Left lobe of liver (tissue), 2 donors: ENCODE results near the gene PTPRD. TPM values are rescaled to one million over a fixed set of nuclear protein-coding genes. Genes with fewer than 3 reads are reported as not detected.

Source experiments
- ATAC-seq: fragments of 200-7000 bp; cut with Tn5 transposase; one replicate; pipeline ENCODE4 v1.9.1; 2020; ENCODE audit warnings: mild to moderate bottlenecking, moderate library complexity
- DNase-seq: peaks from one replicate; pipeline ENCODE4 v3.0.0-alpha.2; 2020; ENCODE audit warnings: low spot score
- total RNA-seq: library from RNA; stranded (reverse); gene quantifications from one replicate; pipeline ENCODE4 v1.2.1, GENCODE V29; 2021
- donor health status: DM: no; HTN: no; CAD: no; lungs with moderate emphysema.
- donor health status: DM: no; HTN: yes; CAD: no.

Gene PTPRD
- total RNA-seq, 1 donor from 2014 or later = 29.4 TPM

- no peak for ATAC-seq
- no peak for DNase-seq
These were observed 1722.1 kb downstream of the PTPRD start for GRCh38 chr9:8890695-8891094.

DNA sequence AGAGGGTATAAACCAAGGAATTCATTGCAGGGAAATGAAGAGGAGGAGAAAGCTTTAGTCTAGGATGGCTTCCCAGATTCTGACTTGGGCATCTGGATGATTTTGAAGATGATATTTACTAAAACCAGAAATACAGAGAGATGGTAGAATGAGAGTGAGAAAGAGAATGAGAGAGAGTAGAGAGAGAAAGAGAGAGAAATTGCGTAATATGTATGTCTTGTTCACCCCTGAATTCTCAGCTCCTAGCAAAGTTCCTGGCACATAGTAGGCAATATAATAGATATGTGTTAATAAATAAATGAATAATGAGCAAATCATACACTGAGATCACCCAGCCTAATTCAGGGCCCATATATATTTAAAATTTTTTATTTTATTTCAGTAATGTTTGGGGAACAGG, 1723.7 kb downstream of the PTPRD start:
- ATAC-seq (no peak), DNase-seq (no peak)

- ATAC-seq (no peak), DNase-seq (no peak)
These were observed 1724.2 kb downstream of the PTPRD start for GRCh38 chr9:8888591-8888990.

GRCh38 chr9:8887369-8887768, 1725.4 kb downstream of the PTPRD start:
- DNase-seq = no peak
- no peak for ATAC-seq

- ATAC-seq (no peak), DNase-seq (no peak)
These were observed 1729.5 kb downstream of the PTPRD start for GRCh38 chr9:8883321-8883720.

DNA sequence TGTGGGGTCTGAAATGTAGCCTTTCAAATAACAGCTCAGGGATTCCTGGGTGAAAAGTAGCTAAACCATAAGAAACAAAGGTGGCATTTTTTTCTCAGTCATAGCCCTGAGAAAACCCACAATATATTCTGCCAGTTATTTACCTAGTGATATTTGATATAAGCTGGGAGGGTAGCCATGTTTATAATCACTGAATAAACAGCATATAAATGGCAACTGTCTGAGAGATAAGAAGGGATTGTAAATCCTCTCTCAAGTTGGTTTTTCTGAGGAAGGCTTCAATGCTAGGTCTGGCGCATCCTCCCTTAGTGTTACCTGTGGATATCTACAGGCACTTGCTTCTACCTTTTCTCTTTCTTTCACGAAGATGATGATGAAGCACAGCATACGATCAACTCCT, 1732.7 kb downstream of the PTPRD start:
- DNase-seq = no peak

GRCh38 chr9:8879284-8879683, 1733.5 kb downstream of the PTPRD start:
- DNase-seq (no peak), ATAC-seq (no peak)

More for the DNA sequence above, 1732.7 kb downstream of the PTPRD start:
- no peak for ATAC-seq

DNA sequence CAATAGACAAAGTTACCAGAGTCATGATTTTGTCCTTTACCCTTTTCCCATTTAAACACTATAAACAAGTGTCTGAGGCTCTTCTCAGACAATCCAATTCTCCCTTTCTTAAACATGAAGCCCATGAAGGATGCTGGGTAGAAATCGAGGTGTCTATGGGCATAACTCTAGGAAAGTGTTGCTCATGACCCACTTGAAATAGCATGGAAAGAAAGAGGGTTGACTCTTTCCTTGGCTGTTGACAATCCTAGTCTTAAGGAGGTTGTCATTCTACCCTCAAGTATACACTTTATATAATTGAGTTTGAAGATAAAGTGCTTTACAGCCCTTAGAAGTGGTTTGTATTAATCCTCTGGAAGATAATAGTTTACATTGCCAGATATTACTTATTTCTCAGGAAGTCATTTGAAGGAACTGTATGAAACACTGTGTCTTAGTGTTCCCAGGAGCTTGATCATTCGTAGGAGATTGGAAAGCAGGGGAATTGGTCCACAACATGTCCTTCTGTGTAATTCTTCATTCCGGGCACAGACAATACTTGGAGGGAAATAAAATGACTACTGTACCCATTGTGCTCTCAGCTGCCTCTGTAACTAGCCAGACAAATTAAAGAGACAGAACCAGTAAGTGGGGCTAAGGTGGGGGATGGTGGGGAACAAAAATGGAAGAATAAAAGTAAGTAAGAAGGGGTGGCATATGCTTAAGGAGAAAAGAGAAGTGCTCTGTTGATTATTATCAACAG, 1734.9 kb downstream of the PTPRD start:
- DNase-seq = no peak
- ATAC-seq = no peak

- ATAC-seq (no peak), DNase-seq (no peak)
These were observed 1736.5 kb downstream of the PTPRD start for GRCh38 chr9:8876303-8876702.

- DNase-seq (no peak), ATAC-seq (no peak)
These were observed 1738.3 kb downstream of the PTPRD start for GRCh38 chr9:8874482-8874881.

DNA sequence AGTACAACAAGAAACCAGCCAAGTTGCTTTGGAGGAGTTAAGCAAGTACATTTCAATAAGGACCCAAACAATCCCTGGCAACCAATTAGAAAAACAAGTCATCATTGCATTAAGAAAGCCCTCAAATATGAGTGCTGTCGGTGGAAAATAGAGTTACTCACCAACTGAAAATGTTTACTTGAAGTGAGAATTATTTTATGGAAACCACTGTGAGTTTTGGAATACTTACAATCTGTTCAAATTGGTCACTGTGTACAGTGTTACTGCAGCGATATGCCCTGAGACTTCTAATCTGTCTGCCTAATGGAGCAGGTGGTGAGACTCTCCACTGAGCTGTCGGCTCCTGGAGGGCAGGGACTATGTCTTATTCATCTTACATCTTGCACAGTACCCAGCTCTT, 1740.0 kb downstream of the PTPRD start:
- DNase-seq (no peak), ATAC-seq (no peak)

- ATAC-seq (no peak), DNase-seq (no peak)
These were observed 1740.9 kb downstream of the PTPRD start for GRCh38 chr9:8871796-8872445.

- DNase-seq = no peak
- no peak for ATAC-seq
These were observed 1741.4 kb downstream of the PTPRD start for GRCh38 chr9:8871396-8871795.

DNA sequence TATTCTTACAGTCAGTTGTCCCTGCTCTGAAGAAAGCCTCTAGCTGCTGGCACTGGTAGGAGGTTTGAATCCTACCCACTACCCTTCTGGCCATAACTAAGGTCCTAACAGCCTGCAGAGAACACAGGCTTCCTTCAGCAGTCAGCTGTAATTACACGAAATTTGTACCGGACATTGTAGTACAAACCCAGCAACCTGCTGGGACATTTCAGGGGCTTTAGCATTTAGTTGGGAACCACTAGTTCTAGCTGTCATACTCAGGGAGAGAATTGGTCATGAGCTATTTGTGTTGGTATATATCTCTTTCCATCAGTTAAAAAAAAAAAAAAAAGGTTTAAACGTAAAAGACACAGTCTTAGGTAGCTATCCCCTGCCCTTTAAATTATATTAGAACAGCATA, 1743.0 kb downstream of the PTPRD start:
- ATAC-seq = no peak
- DNase-seq = no peak

- ATAC-seq (no peak), DNase-seq (no peak)
These were observed 1744.2 kb downstream of the PTPRD start for GRCh38 chr9:8868632-8869031.

DNA sequence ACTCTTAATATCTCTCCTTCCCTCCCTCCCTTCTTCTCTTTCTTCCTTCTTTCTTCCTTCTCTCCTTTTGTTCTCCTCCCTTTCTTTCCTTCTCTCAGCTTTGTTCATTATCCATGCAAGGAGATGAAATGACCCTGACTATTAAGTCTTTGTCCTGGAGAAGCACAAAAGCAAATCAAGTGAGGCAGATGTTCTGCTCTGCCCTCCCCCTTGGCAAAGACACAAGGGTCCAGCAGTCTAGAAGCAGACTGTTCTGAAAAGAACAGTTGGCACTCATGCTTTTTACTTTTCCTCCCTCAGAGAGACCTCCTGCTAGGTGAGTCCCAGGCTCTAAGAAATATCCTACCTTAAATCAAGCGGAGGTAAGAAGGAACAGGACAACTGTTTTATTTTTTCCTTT, 1745.7 kb downstream of the PTPRD start:
- DNase-seq (no peak), ATAC-seq (no peak)

DNA sequence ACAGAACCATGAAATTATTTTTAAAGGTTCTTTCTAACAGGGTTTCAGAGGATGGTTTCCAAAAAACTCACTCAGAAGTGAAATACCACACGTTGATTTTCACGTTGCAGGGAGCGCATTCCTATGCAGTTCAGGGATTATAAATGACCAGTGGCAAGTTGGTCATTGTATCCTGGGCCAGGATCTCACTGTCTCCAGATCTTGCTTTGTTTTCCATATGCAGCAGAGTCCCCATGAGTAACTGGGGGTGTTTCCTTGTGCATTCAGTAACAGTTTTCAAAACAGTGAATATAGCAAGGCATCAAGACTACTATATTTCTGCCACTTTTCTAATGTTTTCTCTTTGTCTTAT, 1748.3 kb downstream of the PTPRD start:
- DNase-seq (no peak), ATAC-seq (no peak)

DNA sequence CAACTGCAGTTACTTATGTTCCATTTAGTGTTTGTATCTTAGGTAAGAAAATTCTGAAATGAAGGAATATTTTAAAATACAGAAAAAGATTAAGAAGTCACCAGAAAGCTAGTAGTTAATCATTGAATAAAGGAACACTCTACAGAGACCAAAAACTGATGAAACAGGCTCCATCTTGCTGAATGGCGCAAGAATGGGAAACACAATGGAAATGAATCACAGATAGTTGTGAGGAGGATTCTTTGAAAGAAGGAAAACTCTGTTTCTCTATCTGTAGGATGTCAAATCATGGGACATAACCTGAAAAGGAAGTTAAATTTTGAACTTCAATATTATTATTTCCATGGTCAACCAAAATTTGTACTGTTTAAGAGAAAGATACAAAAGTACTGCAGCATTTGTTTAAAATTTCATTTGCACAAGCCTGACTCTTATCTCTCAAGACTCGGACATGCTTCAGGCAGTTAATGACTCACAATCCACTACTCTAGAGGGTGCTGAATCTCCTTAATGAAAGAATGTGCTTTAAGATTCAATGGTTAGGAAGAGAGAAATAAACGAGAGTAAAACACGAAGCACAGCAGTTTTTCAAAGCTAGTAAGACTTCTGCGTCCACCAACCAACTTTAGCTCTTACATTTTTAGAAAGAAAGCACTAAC, 1748.8 kb downstream of the PTPRD start:
- ATAC-seq (no peak), DNase-seq (no peak)

DNA sequence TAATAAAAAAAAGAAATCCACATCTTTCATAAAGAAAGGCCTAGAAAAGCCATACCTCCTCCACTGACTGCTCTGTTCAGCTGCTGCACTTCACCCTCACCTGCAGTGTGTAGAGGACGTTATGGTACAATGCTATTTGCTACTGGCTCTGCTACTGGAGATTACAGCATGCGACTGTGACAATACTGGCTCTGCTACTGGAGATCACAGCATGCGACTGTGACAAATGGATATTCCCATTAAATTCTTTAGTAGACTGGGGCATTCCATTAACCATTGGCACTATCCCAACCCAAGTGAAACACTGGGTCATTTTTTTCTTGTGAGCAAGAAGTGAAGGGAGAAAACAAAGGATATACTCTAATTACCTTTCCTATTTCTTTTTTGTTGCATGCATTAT, 1749.7 kb downstream of the PTPRD start:
- ATAC-seq (no peak), DNase-seq (no peak)

DNA sequence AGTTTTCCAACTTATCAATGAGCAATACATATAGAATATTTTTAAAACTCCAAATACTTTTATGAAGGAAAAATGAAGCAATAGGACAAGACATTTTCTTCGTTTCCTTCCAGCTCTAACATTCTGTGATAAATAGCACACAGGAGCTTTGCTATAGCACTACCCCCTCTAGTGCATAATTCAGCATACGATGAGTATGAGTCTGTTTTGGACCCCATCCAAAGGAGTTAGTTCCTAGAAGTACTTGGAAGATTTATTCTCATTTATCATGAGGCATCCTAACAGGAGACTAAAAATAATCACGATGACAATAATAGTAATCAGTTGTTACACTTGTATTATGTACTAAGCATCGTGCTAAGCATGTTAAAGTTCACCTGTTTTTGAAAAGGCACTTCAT, 1751.9 kb downstream of the PTPRD start:
- ATAC-seq (no peak), DNase-seq (no peak)

DNA sequence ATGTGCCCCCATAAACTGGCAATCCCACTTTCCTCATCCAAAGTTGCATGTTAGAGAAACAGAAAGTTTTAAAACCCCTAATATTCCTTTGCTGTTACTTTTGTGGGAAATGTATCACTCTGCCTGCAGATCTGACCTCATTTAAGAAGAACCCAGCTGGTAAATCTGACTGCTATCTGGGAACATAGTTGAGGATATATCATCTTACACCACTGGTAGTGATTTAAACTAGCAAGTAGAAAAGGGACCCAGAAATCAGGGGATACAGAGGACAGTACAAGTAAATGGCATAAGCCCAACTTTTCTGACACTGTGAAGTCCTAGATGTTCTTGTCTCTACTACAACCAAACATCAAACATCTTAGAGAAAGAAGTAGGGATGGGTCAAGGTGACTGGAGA, 1752.7 kb downstream of the PTPRD start:
- ATAC-seq = no peak
- no peak for DNase-seq

DNA sequence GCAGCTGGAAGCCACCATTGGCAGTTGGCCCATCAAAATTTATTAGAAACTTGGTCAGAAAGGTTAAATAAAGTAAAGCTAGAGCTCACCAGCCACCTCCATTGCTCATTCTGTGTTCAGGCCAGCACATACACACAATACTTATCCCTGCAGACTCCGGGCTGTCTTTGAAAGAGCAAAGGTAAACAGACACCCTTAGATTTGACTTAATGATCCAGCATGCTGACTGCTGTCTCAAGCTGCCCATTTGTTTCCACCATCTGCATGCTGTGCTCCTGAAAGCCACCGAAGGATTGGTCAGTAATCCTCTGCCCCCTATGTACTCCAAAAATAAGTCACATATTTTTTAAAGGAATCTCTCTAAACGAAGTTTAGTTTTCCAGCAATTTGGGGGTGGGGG, 1753.4 kb downstream of the PTPRD start:
- no peak for ATAC-seq
- DNase-seq = no peak
